DND-41 (cell line): Measurements from ENCODE around the gene FXYD2.

Experiments used
- ATAC-seq: fragments of 200-7000 bp; cut with Tn5 transposase; 3 replicates; pipeline ENCODE4 v1.9.1; 2021; ENCODE audit warnings: low read depth; ENCODE audit not compliant: insufficient read depth
- DNase-seq: peaks from one replicate; pipeline ENCODE4 v3.0.0-alpha.2; 2020
- H2AFZ ChIP-seq: 2 replicates; pipeline ENCODE4 v1.6.0; 2012; ENCODE audit warnings: low read depth, low read length
- H3K27ac ChIP-seq: 2 replicates; pipeline ENCODE4 v1.5.1; 2012; ENCODE audit warnings: low read length, inconsistent platforms
- H3K27me3 ChIP-seq: fragments of 200-600 bp; sonication (generic); 2 replicates; pipeline ENCODE4 v1.6.0; 2012; ENCODE audit warnings: low read length, mild to moderate bottlenecking, inconsistent platforms; ENCODE audit not compliant: insufficient read depth, poor library complexity
- H3K36me3 ChIP-seq: 2 replicates; pipeline ENCODE4 v1.5.1; 2012; ENCODE audit warnings: low read length, inconsistent platforms; ENCODE audit not compliant: insufficient read depth
- H3K4me1 ChIP-seq: 2 replicates; pipeline ENCODE4 v1.5.1; 2012; ENCODE audit warnings: mild to moderate bottlenecking, low read length; ENCODE audit not compliant: insufficient read depth
- H3K4me2 ChIP-seq: 2 replicates; pipeline ENCODE4 v1.6.0; 2012; ENCODE audit warnings: mild to moderate bottlenecking, moderate library complexity, low read length, inconsistent platforms; ENCODE audit not compliant: insufficient read depth
- H3K4me3 ChIP-seq, 2 experiments: fragments of 200-600 bp in 1 of 2; shearing (Covaris generic) in 1 of 2; 2 replicates each; pipeline ENCODE4 v1.5.1; 2012 to 2016; ENCODE audit warnings: inconsistent platforms in 2 of 2, low read length in 2 of 2, mild to moderate bottlenecking in 2 of 2, low read depth in 1 of 2, moderate library complexity in 1 of 2
- H3K79me2 ChIP-seq: 2 replicates; pipeline ENCODE4 v1.6.0; 2012; ENCODE audit warnings: low read length, inconsistent platforms; ENCODE audit not compliant: insufficient read depth
- H3K9ac ChIP-seq: 2 replicates; pipeline ENCODE4 v1.6.0; 2012; ENCODE audit warnings: low read depth, mild to moderate bottlenecking, inconsistent platforms, low read length, moderate library complexity
- H3K9me3 ChIP-seq: 2 replicates; pipeline ENCODE4 v1.5.1; 2012; ENCODE audit warnings: low read length, moderate library complexity, mild to moderate bottlenecking, inconsistent platforms; ENCODE audit not compliant: insufficient read depth, severe bottlenecking
- H4K20me1 ChIP-seq: 2 replicates; pipeline ENCODE4 v1.6.0; 2012; ENCODE audit warnings: low read length; ENCODE audit not compliant: insufficient read depth
- CTCF ChIP-seq: IDR thresholded peaks from 2 replicates; pipeline ENCODE4 v1.5.1; 2012; ENCODE audit warnings: borderline replicate concordance, low read length, moderate library complexity, mild to moderate bottlenecking; ENCODE audit not compliant: poor library complexity, severe bottlenecking; ENCODE audit errors: extremely low read depth
- EZH2 ChIP-seq: IDR thresholded peaks from 3 replicates; pipeline ENCODE4 v1.6.1; 2012; ENCODE audit warnings: borderline replicate concordance, low read depth, mild to moderate bottlenecking, moderate library complexity, low read length, inconsistent platforms; ENCODE audit not compliant: severe bottlenecking

The FXYD2 gene

GRCh38 chr11:117870103-117870952 lies 45.8 kb upstream of the FXYD2 start:
- peak; percentile 41 for ATAC-seq

DNA sequence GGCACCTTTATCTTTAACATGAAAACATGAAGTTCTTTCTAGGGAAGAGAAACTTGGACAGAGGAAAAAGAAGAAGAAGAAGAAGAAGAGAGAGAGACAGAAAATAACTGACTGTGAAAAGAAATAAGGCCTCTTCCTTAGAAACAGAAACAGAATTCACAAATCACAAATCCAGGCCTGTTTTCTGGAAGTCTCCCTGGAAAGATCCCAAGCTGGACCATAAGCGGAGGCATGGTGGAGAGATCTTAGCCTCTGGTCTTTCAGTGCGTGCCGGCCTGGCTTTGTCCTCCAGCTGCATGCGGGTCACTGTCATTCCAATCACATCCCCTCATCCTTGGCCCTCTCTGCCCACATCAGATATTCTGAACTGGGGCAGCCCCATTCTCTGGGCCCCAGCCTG lies 45.1 kb upstream of the FXYD2 start:
- Histone ChIP-seq H3K4me3 (no peak overlapping the region), H3K9me3 (no peaks in the 10 kb centered on the region), H3K36me3 (peaks cover 30% of the 10 kb centered on the region), H3K79me2 (peaks cover 99% of the 10 kb centered on the region), H3K4me2 (no peak overlapping the region), H3K27me3 (no peaks in the 10 kb centered on the region), H3K4me1 (peaks cover 38% of the 10 kb centered on the region), H4K20me1 (peaks cover 73% of the 10 kb centered on the region), H2AFZ (no peak overlapping the region), H3K27ac (peak overlapping the region; percentile 54; the same call in 1 of the 2 replicates), H3K9ac (no peak overlapping the region)
- TF ChIP-seq CTCF (no peak), EZH2 (no peak)
- DNase-seq (no peak), ATAC-seq (no peak)

More at GRCh38 chr11:117870103-117870952, 45.8 kb upstream of the FXYD2 start:
- Histone ChIP-seq H3K4me1 (peaks cover 45% of the 10 kb centered on the region), H3K9me3 (no peaks in the 10 kb centered on the region), H3K27ac (peak overlapping the region; percentile 54), H3K27me3 (no peaks in the 10 kb centered on the region), H3K4me3 (no peak overlapping the region), H2AFZ (no peak overlapping the region), H3K4me2 (peak overlapping the region; percentile 17; the same call in 1 of the 2 replicates), H3K9ac (0 out of 2 replicates have a peak overlapping the region, but pooled peaks have one; percentile 1), H4K20me1 (peaks cover 80% of the 10 kb centered on the region), H3K36me3 (peaks cover 30% of the 10 kb centered on the region), H3K79me2 (peaks cover 99% of the 10 kb centered on the region)
- TF ChIP-seq EZH2 (no peak), CTCF (no peak)
- peak; percentile 37 for DNase-seq

- H3K4me3 ChIP-seq: no peak overlapping the region
- H3K79me2 ChIP-seq: peaks cover 99% of the 10 kb centered on the region
- H4K20me1 ChIP-seq: peaks cover 68% of the 10 kb centered on the region
- no peak overlapping the region for H3K4me2 ChIP-seq
- DNase-seq (no peak), ATAC-seq (no peak)
- no peaks in the 10 kb centered on the region for H3K9me3 ChIP-seq
- H3K9ac ChIP-seq: no peak overlapping the region
- peaks cover 32% of the 10 kb centered on the region for H3K4me1 ChIP-seq
- no peak for TF ChIP-seq CTCF
- no peak for TF ChIP-seq EZH2
- H3K27ac ChIP-seq: no peak overlapping the region
- H2AFZ ChIP-seq: no peak overlapping the region
- H3K36me3 ChIP-seq: peaks cover 30% of the 10 kb centered on the region
- H3K27me3 ChIP-seq: no peaks in the 10 kb centered on the region
Observed at GRCh38 chr11:117868815-117869561, 44.4 kb upstream of the FXYD2 start.
